ENCODE data around the gene ANO6.

Gene ANO6

GRCh38 chr12:45182511-45182910 is 33.4 kb upstream of the ANO6 start:
- no peak for TF ChIP-seq CTCF (IDR thresholded peaks at IDR 0.05; ENCODE audit: low read depth, low read length, missing control alignments)
- no peak overlapping the region for H3K4me3 ChIP-seq (replicated peaks; ENCODE audit: low read depth, low read length)
- DNase-seq (ENCODE audit: extremely low read depth, low read depth) = no peak

- peak; percentile 20 for TF ChIP-seq CTCF (IDR thresholded peaks at IDR 0.05; ENCODE audit: low read depth, low read length, missing control alignments)
- no peak for DNase-seq (ENCODE audit: extremely low read depth, low read depth)
Measured at GRCh38 chr12:45183246-45183645, 32.6 kb upstream of the ANO6 start.

GRCh38 chr12:45184147-45184963 is 31.5 kb upstream of the ANO6 start:
- DNase-seq (ENCODE audit: extremely low read depth, low read depth) = no peak
- no peak for TF ChIP-seq CTCF (IDR thresholded peaks at IDR 0.05; ENCODE audit: low read depth, low read length, missing control alignments)
- no peak overlapping the region for H3K4me3 ChIP-seq (replicated peaks; ENCODE audit: low read depth, low read length)

More at GRCh38 chr12:45183246-45183645, 32.6 kb upstream of the ANO6 start:
- no peak overlapping the region for H3K4me3 ChIP-seq (replicated peaks; ENCODE audit: low read depth, low read length)

- DNase-seq (ENCODE audit: extremely low read depth, low read depth) = no peak
- no peak for TF ChIP-seq CTCF (IDR thresholded peaks at IDR 0.05; ENCODE audit: low read depth, low read length, missing control alignments)
- H3K4me3 ChIP-seq (replicated peaks; ENCODE audit: low read depth, low read length) = no peak overlapping the region
Measured at GRCh38 chr12:45186762-45187161, 29.1 kb upstream of the ANO6 start.

- DNase-seq (ENCODE audit: extremely low read depth, low read depth) = no peak
- H3K4me3 ChIP-seq (replicated peaks; ENCODE audit: low read depth, low read length) = no peak overlapping the region
- TF ChIP-seq CTCF (IDR thresholded peaks at IDR 0.05; ENCODE audit: low read depth, low read length, missing control alignments) = no peak
Measured at GRCh38 chr12:45189766-45190403, 26.0 kb upstream of the ANO6 start.

- H3K4me3 ChIP-seq (replicated peaks; ENCODE audit: low read depth, low read length) = no peak overlapping the region
- DNase-seq (ENCODE audit: extremely low read depth, low read depth) = no peak
- TF ChIP-seq CTCF (IDR thresholded peaks at IDR 0.05; ENCODE audit: low read depth, low read length, missing control alignments) = no peak
Measured at GRCh38 chr12:45191239-45191638, 24.7 kb upstream of the ANO6 start.
